HG02840 (cell line): ENCODE data around the gene VPS4A.
"Not testable (repeated sequence)": the region's sequence is repeated elsewhere in the genome, so short reads cannot be mapped to it uniquely, and the experiment has no call there.

Experiments
- ATAC-seq: cut with Tn5 transposase; IDR thresholded peaks from one replicate; pipeline ENCODE4 v1.9.1; 2021; ENCODE audit warnings: mild to moderate bottlenecking, moderate library complexity, moderate number of reproducible peaks; ENCODE audit not compliant: unreplicated experiment, low FRiP score

VPS4A gene

GRCh38 chr16:69360070-69360469 is 48.9 kb downstream of the VPS4A start:
- not testable (repeated sequence) for ATAC-seq

GRCh38 chr16:69363281-69363717 is 52.1 kb downstream of the VPS4A start:
- ATAC-seq: no peak

GRCh38 chr16:69364088-69364487 is 52.9 kb downstream of the VPS4A start:
- no peak for ATAC-seq

GRCh38 chr16:69365901-69366300 is 54.8 kb downstream of the VPS4A start:
- no peak for ATAC-seq

GRCh38 chr16:69366431-69366830 is 55.3 kb downstream of the VPS4A start:
- ATAC-seq: no peak

- ATAC-seq: no peak
Measured at GRCh38 chr16:69367980-69368379, 56.8 kb downstream of the VPS4A start.

- no peak for ATAC-seq
Measured at GRCh38 chr16:69368866-69369265, 57.7 kb downstream of the VPS4A start.

GRCh38 chr16:69371564-69371963 is 60.4 kb downstream of the VPS4A start:
- ATAC-seq: no peak

GRCh38 chr16:69373019-69373418 is 61.9 kb downstream of the VPS4A start:
- ATAC-seq: no peak
